PC-3 (cell line): ENCODE results near the gene AGBL1. TPM values are rescaled to one million over a fixed set of nuclear protein-coding genes. Genes with fewer than 3 reads are reported as not detected.

Source experiments
- ATAC-seq: fragments of 200-7000 bp; cut with Tn5 transposase; 2 replicates; pipeline ENCODE4 v1.9.1; 2020; ENCODE audit warnings: mild to moderate bottlenecking, moderate library complexity
- BruUV-seq: library from RNA; stranded (reverse); fragments of 400-500 nt; replicated peaks from 2 replicates; lab custom pipeline; 2021; lab: Mats Ljungman, UMichigan
- CTCF ChIA-PET: fragments of 300-600 bp; sonication (Branson Sonifier 250); formaldehyde crosslinking; loops from one replicate; lab custom pipeline; 2022; ENCODE audit warnings: antibody characterized with exemption; lab: Charles Lee
- POLR2A ChIA-PET: fragments of 300-600 bp; sonication (Branson Sonifier 250); formaldehyde crosslinking; loops from one replicate; lab custom pipeline; 2022; ENCODE audit warnings: antibody characterized with exemption; ENCODE audit not compliant: unreplicated experiment; lab: Charles Lee
- DNase-seq: peaks from one replicate; pipeline ENCODE4 v3.0.0-alpha.2; 2015
- H2AFZ ChIP-seq: fragments of 300-600 bp; sonication (generic); 2 replicates; pipeline ENCODE4 v1.6.0; 2016; ENCODE audit warnings: antibody characterized with exemption, low read length
- H3F3A ChIP-seq: fragments of 300-600 bp; sonication (generic); one replicate; pipeline ENCODE4 v1.6.0; 2017; ENCODE audit warnings: antibody characterized with exemption, low read length, control low read depth, mild to moderate bottlenecking; ENCODE audit not compliant: unreplicated experiment
- H3K27ac ChIP-seq: fragments of 300-600 bp; sonication (generic); 2 replicates; pipeline ENCODE4 v1.5.1; 2016; ENCODE audit warnings: mild to moderate bottlenecking, low read length
- H3K27me3 ChIP-seq: fragments of 300-600 bp; sonication (generic); 2 replicates; pipeline ENCODE4 v1.6.1; 2016; ENCODE audit warnings: low read length, mixed read lengths
- H3K36me3 ChIP-seq: fragments of 300-600 bp; sonication (generic); 2 replicates; pipeline ENCODE4 v1.6.1; 2016; ENCODE audit warnings: low read depth, mixed run types, low read length, mixed read lengths
- H3K4me1 ChIP-seq: fragments of 300-600 bp; sonication (generic); 2 replicates; pipeline ENCODE4 v1.5.1; 2016; ENCODE audit warnings: low read length; ENCODE audit not compliant: insufficient read depth
- H3K4me2 ChIP-seq: fragments of 300-600 bp; sonication (generic); 2 replicates; pipeline ENCODE4 v1.6.0; 2016; ENCODE audit warnings: low read length
- H3K4me3 ChIP-seq: fragments of 300-600 bp; sonication (generic); 2 replicates; pipeline ENCODE4 v1.5.1; 2016; ENCODE audit warnings: mild to moderate bottlenecking, low read length, mixed read lengths
- H3K79me2 ChIP-seq: fragments of 300-600 bp; sonication (generic); 2 replicates; pipeline ENCODE4 v1.6.1; 2017; ENCODE audit warnings: low read length, mixed read lengths
- H3K9ac ChIP-seq: fragments of 300-600 bp; sonication (generic); 2 replicates; pipeline ENCODE4 v1.6.0; 2016; ENCODE audit warnings: mild to moderate bottlenecking, low read length
- H3K9me2 ChIP-seq: fragments of 300-600 bp; sonication (generic); replicated peaks from 2 replicates; pipeline ENCODE4 v1.6.1; 2016; ENCODE audit warnings: mixed run types, low read length, mixed read lengths
- H3K9me3 ChIP-seq: fragments of 300-600 bp; sonication (generic); 2 replicates; pipeline ENCODE4 v1.6.1; 2016; ENCODE audit warnings: low read length, mixed read lengths
- H4K20me1 ChIP-seq: fragments of 300-600 bp; sonication (generic); 2 replicates; pipeline ENCODE4 v1.6.1; 2016; ENCODE audit warnings: low read length, mixed read lengths
- CTCF ChIP-seq: fragments of 300-600 bp; sonication (generic); conservative IDR thresholded peaks from 2 replicates; pipeline ENCODE4 v1.5.1; 2017; ENCODE audit warnings: antibody characterized with exemption, low read depth, mild to moderate bottlenecking, low read length
- EZH2 ChIP-seq: fragments of 300-600 bp; sonication (generic); IDR thresholded peaks from one replicate; pipeline ENCODE4 v1.6.1; 2017; ENCODE audit warnings: antibody characterized with exemption, mild to moderate bottlenecking, low read length; ENCODE audit not compliant: unreplicated experiment
- EZH2phosphoT487 ChIP-seq: fragments of 300-600 bp; sonication (generic); IDR thresholded peaks from 2 replicates; pipeline ENCODE4 v1.6.1; 2018; ENCODE audit warnings: mild to moderate bottlenecking, antibody characterized with exemption, low read length, borderline replicate concordance
- intact Hi-C: fragments of 100-400 bp; cut with micrococcal nuclease; formaldehyde crosslinking; loops from 2 replicates; pipeline ENCODE4 v1.9.0; 2023
- total RNA-seq: library from RNA; depleted of rRNA; stranded (reverse); fragments of >200 nt; gene quantifications from 2 replicates; pipeline ENCODE4 v1.2.3, GENCODE V29; 2014

Gene AGBL1
- total RNA-seq, 1 experiment from 2014 or later = not detected

- Histone ChIP-seq H3K4me1 (no peaks in the 10 kb centered on the region), H3K36me3 (no peaks in the 10 kb centered on the region), H3K4me2 (no peak overlapping the region), H3K9ac (no peak overlapping the region), H3K27me3 (no peaks in the 10 kb centered on the region), H3K79me2 (no peaks in the 10 kb centered on the region), H3F3A (no peaks in the 10 kb centered on the region), H3K4me3 (no peak overlapping the region), H4K20me1 (no peaks in the 10 kb centered on the region), H3K9me3 (no peaks in the 10 kb centered on the region), H3K9me2 (no peaks in the 10 kb centered on the region), H2AFZ (no peak overlapping the region), H3K27ac (no peak overlapping the region)
- intact Hi-C loops = no loop called here
- ATAC-seq (no peak), DNase-seq (no peak)
- no peak for TF ChIP-seq CTCF
- TF ChIP-seq EZH2 = no peak
- no peak for TF ChIP-seq EZH2phosphoT487
- ChIA-PET CTCF (no interaction called here), POLR2A (no interaction called here)
- BruUV-seq = no TSS peak
Observed at GRCh38 chr15:86849558-86850285, 770.1 kb downstream of the AGBL1 start.

GRCh38 chr15:86850939-86851338 is 771.3 kb downstream of the AGBL1 start:
- no peak for DNase-seq
- POLR2A ChIA-PET = no interaction called here
- Histone ChIP-seq H2AFZ (no peak overlapping the region), H3K4me3 (no peak overlapping the region), H3K9me3 (no peaks in the 10 kb centered on the region), H3K36me3 (no peaks in the 10 kb centered on the region), H3K9ac (no peak overlapping the region), H3F3A (no peaks in the 10 kb centered on the region), H3K27ac (no peak overlapping the region), H3K27me3 (no peaks in the 10 kb centered on the region), H3K4me2 (no peak overlapping the region), H4K20me1 (no peaks in the 10 kb centered on the region), H3K79me2 (no peaks in the 10 kb centered on the region), H3K9me2 (no peaks in the 10 kb centered on the region), H3K4me1 (no peaks in the 10 kb centered on the region)
- CTCF ChIA-PET = no interaction called here
- intact Hi-C loops = no loop called here
- TF ChIP-seq EZH2phosphoT487 (no peak), EZH2 (no peak)
- ATAC-seq = no peak
- no TSS peak for BruUV-seq

- TF ChIP-seq CTCF = no peak
- no peak for TF ChIP-seq EZH2phosphoT487
- TF ChIP-seq EZH2 = no peak
- H3K9me3 ChIP-seq = no peaks in the 10 kb centered on the region
- H3K4me1 ChIP-seq = no peaks in the 10 kb centered on the region
- no peaks in the 10 kb centered on the region for H3K36me3 ChIP-seq
- intact Hi-C loops = no loop called here
- H3F3A ChIP-seq = no peaks in the 10 kb centered on the region
- CTCF ChIA-PET = no interaction called here
- no peak overlapping the region for H3K4me2 ChIP-seq
- POLR2A ChIA-PET = no interaction called here
- no peak overlapping the region for H3K4me3 ChIP-seq
- H3K79me2 ChIP-seq = no peaks in the 10 kb centered on the region
- no peaks in the 10 kb centered on the region for H4K20me1 ChIP-seq
- no TSS peak for BruUV-seq
- no peaks in the 10 kb centered on the region for H3K9me2 ChIP-seq
- H3K27me3 ChIP-seq = no peaks in the 10 kb centered on the region
- no peak overlapping the region for H3K27ac ChIP-seq
- no peak overlapping the region for H3K9ac ChIP-seq
- ATAC-seq (no peak), DNase-seq (peak; percentile 4)
- no peak overlapping the region for H2AFZ ChIP-seq
Observed at GRCh38 chr15:86852741-86853140, 773.1 kb downstream of the AGBL1 start.
